ENCODE results near the gene MS4A6A. TPM values are rescaled to one million over a fixed set of nuclear protein-coding genes. Genes with fewer than 3 reads are reported as not detected.

The MS4A6A gene
- polyA plus RNA-seq, 3 donors: 978 to 3,009 (median 2,353) TPM

DNA sequence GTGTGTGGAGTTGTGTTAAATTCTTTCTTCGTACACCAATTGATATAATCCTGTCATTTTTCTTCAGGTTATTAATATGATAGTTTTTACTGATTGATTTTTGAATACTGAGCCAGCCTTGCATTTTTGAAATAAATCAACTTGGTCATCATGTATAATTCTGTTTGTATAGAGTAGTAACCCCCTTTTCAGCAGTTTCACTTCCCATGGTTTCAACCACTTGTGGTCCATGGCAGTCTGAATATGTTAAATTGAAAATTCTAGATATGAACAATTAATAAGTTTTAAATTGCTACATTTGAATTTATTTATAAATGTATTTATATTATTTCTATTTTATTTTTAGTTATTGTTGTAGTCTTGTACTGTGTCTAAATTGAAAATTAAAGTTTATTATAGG is 32.6 kb downstream of the MS4A6A start:
- TF ChIP-seq, protein P1, sequence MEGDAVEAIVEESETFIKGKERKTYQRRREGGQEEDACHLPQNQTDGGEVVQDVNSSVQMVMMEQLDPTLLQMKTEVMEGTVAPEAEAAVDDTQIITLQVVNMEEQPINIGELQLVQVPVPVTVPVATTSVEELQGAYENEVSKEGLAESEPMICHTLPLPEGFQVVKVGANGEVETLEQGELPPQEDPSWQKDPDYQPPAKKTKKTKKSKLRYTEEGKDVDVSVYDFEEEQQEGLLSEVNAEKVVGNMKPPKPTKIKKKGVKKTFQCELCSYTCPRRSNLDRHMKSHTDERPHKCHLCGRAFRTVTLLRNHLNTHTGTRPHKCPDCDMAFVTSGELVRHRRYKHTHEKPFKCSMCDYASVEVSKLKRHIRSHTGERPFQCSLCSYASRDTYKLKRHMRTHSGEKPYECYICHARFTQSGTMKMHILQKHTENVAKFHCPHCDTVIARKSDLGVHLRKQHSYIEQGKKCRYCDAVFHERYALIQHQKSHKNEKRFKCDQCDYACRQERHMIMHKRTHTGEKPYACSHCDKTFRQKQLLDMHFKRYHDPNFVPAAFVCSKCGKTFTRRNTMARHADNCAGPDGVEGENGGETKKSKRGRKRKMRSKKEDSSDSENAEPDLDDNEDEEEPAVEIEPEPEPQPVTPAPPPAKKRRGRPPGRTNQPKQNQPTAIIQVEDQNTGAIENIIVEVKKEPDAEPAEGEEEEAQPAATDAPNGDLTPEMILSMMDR (IDR thresholded peaks at IDR 0.05): no peak
- intact Hi-C loops (cut with micrococcal nuclease): no loop called here
- Histone ChIP-seq H3K4me3 (replicated peaks in 1 of 3; ENCODE audit: low read depth in 2 of 3, low read length in 3 of 3) (no peak overlapping the region), H3K9ac (ENCODE audit: insufficient read depth, low read length, poor library complexity, severe bottlenecking) (no peak overlapping the region), H3K79me2 (ENCODE audit: insufficient read depth, low read length) (no peaks in the 10 kb centered on the region), H3K27ac (ENCODE audit: low read depth in 1 of 2, low read length in 2 of 2) (no peak overlapping the region), H2AFZ (ENCODE audit: insufficient read depth, low read depth, low read length, poor library complexity, severe bottlenecking) (no peak overlapping the region), H3K4me2 (replicated peaks; ENCODE audit: extremely low read depth, low read length, poor library complexity, severe bottlenecking) (no peak overlapping the region), H3K36me3 (replicated peaks in 1 of 2; ENCODE audit: control insufficient read depth in 1 of 2, insufficient read depth in 2 of 2, low read length in 2 of 2) (no peaks in the 10 kb centered on the region), H3K27me3 (ENCODE audit: control insufficient read depth in 2 of 2, insufficient read depth in 2 of 2, low read length in 2 of 2) (no peaks in the 10 kb centered on the region), H3K4me1 (ENCODE audit: control insufficient read depth in 1 of 2, insufficient read depth in 2 of 2, low read length in 2 of 2) (peaks cover 3 to 4% of the 10 kb centered on the region in 2 donors), H4K20me1 (ENCODE audit: insufficient read depth, low read length) (no peaks in the 10 kb centered on the region), H3K9me3 (replicated peaks in 1 of 2; ENCODE audit: control insufficient read depth in 1 of 2, insufficient read depth in 1 of 2, low read length in 2 of 2) (no peaks in the 10 kb centered on the region)
- DNase-seq: no peak
- no peak overlapping the region for H3K27ac Mint-ChIP-seq
- H3K9me3 Mint-ChIP-seq: peaks cover 0 to 5% (median 2%) of the 10 kb centered on the region in 7 donors
- H3K36me3 Mint-ChIP-seq: peaks cover 0 to 3% of the 10 kb centered on the region in 2 donors
- H3K27me3 Mint-ChIP-seq (ENCODE audit: low read depth in 3 of 3): peaks cover 0 to 5% (median 0%) of the 10 kb centered on the region in 3 donors
- H3K4me3 Mint-ChIP-seq: no peak overlapping the region
- WGBS (ENCODE audit: insufficient coverage): no CpG with 5 or more reads among the region's 1 CpG
- H3K4me1 Mint-ChIP-seq: peaks cover 23% of the 10 kb centered on the region

DNA sequence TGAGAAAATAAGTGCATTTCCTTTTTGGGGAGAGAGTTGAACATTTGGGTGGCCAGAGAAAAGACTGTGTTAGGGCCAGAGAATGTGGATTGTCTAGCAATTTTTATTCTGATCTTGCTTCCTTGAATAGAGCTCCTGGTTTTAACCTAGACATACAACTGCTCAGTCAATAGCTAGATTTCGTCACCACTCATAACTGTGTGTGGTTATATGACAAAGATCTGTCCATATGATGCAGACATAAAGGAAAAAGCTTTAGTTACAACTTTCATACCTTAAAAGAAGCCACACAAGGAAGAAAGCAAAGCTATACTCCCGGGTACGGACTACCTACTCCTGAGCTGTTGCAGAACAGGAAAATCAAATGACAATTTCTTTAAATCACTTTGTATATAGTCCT is 37.2 kb downstream of the MS4A6A start:
- WGBS (ENCODE audit: insufficient coverage): no CpG with 5 or more reads among the region's 3 CpGs
- Histone ChIP-seq H4K20me1 (ENCODE audit: insufficient read depth, low read length) (no peaks in the 10 kb centered on the region), H3K79me2 (ENCODE audit: insufficient read depth, low read length) (no peaks in the 10 kb centered on the region), H3K9me3 (replicated peaks in 1 of 2; ENCODE audit: control insufficient read depth in 1 of 2, insufficient read depth in 1 of 2, low read length in 2 of 2) (no peaks in the 10 kb centered on the region), H3K36me3 (replicated peaks in 1 of 2; ENCODE audit: control insufficient read depth in 1 of 2, insufficient read depth in 2 of 2, low read length in 2 of 2) (no peaks in the 10 kb centered on the region), H3K4me1 (ENCODE audit: control insufficient read depth in 1 of 2, insufficient read depth in 2 of 2, low read length in 2 of 2) (peaks cover 7 to 9% of the 10 kb centered on the region in 2 donors), H3K4me3 (replicated peaks in 1 of 3; ENCODE audit: low read depth in 2 of 3, low read length in 3 of 3) (no peak overlapping the region), H3K4me2 (replicated peaks; ENCODE audit: extremely low read depth, low read length, poor library complexity, severe bottlenecking) (no peak overlapping the region), H3K9ac (ENCODE audit: insufficient read depth, low read length, poor library complexity, severe bottlenecking) (no peak overlapping the region), H2AFZ (ENCODE audit: insufficient read depth, low read depth, low read length, poor library complexity, severe bottlenecking) (no peak overlapping the region), H3K27ac (ENCODE audit: low read depth in 1 of 2, low read length in 2 of 2) (no peak overlapping the region), H3K27me3 (ENCODE audit: control insufficient read depth in 2 of 2, insufficient read depth in 2 of 2, low read length in 2 of 2) (no peaks in the 10 kb centered on the region)
- TF ChIP-seq, protein P1 (IDR thresholded peaks at IDR 0.05): no peak
- Mint-ChIP-seq H3K27ac (no peak overlapping the region), H3K4me3 (no peak overlapping the region), H3K9me3 (peaks cover 0 to 6% (median 2%) of the 10 kb centered on the region in 7 donors), H3K36me3 (no peaks in the 10 kb centered on the region), H3K27me3 (ENCODE audit: low read depth in 3 of 3) (peaks cover 0 to 5% (median 0%) of the 10 kb centered on the region in 3 donors), H3K4me1 (peaks cover 23% of the 10 kb centered on the region)
- DNase-seq: no peak
- intact Hi-C loops (cut with micrococcal nuclease): no loop called here

All from CD14-positive monocyte (primary cell).